Measurements from ENCODE around the gene NDST3. TPM values are rescaled to one million over a fixed set of nuclear protein-coding genes. Genes with fewer than 3 reads are reported as not detected.

NDST3 gene
- total RNA-seq, 4 donors from 2014 or later: under 0.01 TPM; not detected in 3

DNA sequence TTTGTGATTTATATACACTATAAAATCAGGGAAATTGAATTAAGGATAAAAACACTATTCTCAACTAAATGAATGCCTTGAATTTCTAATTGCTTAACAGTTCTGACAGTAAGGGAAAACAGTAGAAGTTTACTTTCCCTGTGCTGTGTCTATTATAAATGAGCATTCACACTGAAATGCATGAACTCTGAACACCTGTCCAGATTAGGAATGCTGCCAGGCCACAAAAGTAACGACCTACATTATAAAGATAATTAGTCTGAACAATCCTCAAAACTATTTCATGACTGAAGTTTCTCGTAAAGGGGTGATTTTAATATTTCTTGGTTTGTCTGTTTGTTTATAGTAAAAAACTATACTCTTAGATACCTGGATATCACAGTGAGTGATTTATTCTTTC, 2.0 kb downstream of the NDST3 start:
- no peak overlapping the region for H3K4me3 ChIP-seq
- DNase-seq (ENCODE audit: extremely low spot score): no peak
- no peaks in the 10 kb centered on the region for H3K36me3 ChIP-seq
- WGBS: 81% methylated on average over 2 of the region's 2 CpGs
- H3K27ac ChIP-seq (replicated peaks in 1 of 4): no peak overlapping the region
- peaks cover 0 to 49% (median 10%) of the 10 kb centered on the region in 4 donors for H3K27me3 ChIP-seq
- TF ChIP-seq POLR2AphosphoS5 (IDR thresholded peaks at IDR 0.05) (no peak), EP300 (IDR thresholded peaks at IDR 0.05) (no peak), POLR2A (IDR thresholded peaks at IDR 0.05; ENCODE audit: low read depth) (no peak)
- TF ChIP-seq, protein P1, sequence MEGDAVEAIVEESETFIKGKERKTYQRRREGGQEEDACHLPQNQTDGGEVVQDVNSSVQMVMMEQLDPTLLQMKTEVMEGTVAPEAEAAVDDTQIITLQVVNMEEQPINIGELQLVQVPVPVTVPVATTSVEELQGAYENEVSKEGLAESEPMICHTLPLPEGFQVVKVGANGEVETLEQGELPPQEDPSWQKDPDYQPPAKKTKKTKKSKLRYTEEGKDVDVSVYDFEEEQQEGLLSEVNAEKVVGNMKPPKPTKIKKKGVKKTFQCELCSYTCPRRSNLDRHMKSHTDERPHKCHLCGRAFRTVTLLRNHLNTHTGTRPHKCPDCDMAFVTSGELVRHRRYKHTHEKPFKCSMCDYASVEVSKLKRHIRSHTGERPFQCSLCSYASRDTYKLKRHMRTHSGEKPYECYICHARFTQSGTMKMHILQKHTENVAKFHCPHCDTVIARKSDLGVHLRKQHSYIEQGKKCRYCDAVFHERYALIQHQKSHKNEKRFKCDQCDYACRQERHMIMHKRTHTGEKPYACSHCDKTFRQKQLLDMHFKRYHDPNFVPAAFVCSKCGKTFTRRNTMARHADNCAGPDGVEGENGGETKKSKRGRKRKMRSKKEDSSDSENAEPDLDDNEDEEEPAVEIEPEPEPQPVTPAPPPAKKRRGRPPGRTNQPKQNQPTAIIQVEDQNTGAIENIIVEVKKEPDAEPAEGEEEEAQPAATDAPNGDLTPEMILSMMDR (IDR thresholded peaks at IDR 0.05): no peak
- H3K9me3 ChIP-seq: no peaks in the 10 kb centered on the region
- H3K4me1 ChIP-seq: peaks cover 3 to 16% (median 13%) of the 10 kb centered on the region in 4 donors
- intact Hi-C loops (cut with DNase I): no loop called here

DNA sequence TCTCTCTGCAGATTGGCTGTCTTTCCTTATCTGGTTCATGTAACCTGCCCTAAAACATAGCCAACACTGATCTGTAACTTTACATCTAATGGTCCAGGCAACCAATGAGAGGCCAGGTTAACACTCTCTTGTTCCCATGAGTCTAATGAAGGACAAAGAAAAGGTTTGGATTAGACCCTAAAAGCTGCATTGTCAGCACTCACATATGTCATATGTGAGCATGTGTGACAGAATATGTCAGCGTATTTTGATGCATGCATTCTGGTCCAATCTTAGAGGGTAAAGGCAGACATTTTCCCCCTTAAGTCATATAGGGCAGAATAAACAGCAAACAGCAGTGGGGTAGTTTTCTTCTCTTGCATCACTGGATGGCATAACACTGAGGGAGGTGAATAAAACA, 3.7 kb downstream of the NDST3 start:
- WGBS: 85% methylated on average over 1 of the region's 1 CpG
- TF ChIP-seq, protein P1 (IDR thresholded peaks at IDR 0.05): no peak
- TF ChIP-seq EP300 (IDR thresholded peaks at IDR 0.05): no peak
- no peak for TF ChIP-seq POLR2AphosphoS5 (IDR thresholded peaks at IDR 0.05)
- no peak for TF ChIP-seq POLR2A (IDR thresholded peaks at IDR 0.05; ENCODE audit: low read depth)
- Histone ChIP-seq H3K9me3 (no peaks in the 10 kb centered on the region), H3K27me3 (peaks cover 0 to 36% (median 6%) of the 10 kb centered on the region in 4 donors), H3K27ac (replicated peaks in 1 of 4) (no peak overlapping the region), H3K36me3 (no peaks in the 10 kb centered on the region), H3K4me1 (peaks cover 3 to 13% (median 11%) of the 10 kb centered on the region in 4 donors), H3K4me3 (no peak overlapping the region)
- intact Hi-C loops (cut with DNase I): no loop called here
- DNase-seq (ENCODE audit: extremely low spot score): no peak

DNA sequence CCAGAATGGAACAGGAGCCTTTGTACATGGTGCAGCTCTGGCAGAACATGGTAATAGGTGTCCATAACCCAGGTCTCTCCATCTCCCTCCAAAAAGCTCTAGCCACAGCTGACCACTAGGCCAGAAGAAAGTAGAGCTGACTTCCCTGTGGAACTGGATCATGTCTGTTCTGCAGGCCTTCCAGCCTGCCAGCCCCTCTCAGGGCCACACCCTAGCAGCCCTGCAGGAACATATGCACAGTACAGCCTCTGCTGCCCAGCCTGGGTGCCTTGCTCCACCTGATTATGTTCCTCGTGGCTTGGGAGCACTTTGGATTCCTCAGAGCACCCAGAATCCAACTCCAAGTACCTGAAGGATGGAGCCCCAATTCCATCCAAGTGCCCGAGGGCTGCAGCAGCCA, 12.0 kb downstream of the NDST3 start:
- no peak for TF ChIP-seq POLR2A (IDR thresholded peaks at IDR 0.05; ENCODE audit: low read depth)
- no peak for TF ChIP-seq POLR2AphosphoS5 (IDR thresholded peaks at IDR 0.05)
- no peak for TF ChIP-seq EP300 (IDR thresholded peaks at IDR 0.05)
- TF ChIP-seq, protein P1 (IDR thresholded peaks at IDR 0.05): no peak
- Histone ChIP-seq H3K4me3 (no peak overlapping the region), H3K27ac (replicated peaks in 1 of 4) (no peak overlapping the region), H3K27me3 (no peaks in the 10 kb centered on the region), H3K9me3 (peaks cover 0 to 23% (median 17%) of the 10 kb centered on the region in 4 donors), H3K36me3 (no peaks in the 10 kb centered on the region), H3K4me1 (no peaks in the 10 kb centered on the region)
- intact Hi-C loops (cut with DNase I): no loop called here
- no peak for DNase-seq (ENCODE audit: extremely low spot score)
- WGBS: no CpG with 5 or more reads among the region's 2 CpGs

DNA sequence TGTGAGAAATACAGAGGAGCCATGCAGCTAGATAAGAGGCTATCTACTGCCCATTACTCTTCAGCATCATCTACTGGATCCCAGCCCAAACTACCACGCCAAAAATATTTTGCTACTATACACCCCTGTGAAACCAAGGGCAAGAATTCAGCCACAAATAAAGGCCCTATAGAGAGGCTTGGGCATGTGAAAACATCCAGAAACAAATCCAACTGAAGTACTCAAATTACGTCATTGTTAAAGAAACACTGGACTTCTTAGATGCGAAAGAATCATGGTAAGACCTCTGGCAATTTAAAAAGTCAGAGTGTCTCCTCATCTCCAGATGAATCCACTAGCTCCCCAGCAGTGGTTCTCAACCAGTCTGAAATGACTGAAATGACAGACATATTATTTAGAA, 12.8 kb downstream of the NDST3 start:
- Histone ChIP-seq H3K4me3 (no peak overlapping the region), H3K27me3 (no peaks in the 10 kb centered on the region), H3K4me1 (no peaks in the 10 kb centered on the region), H3K36me3 (no peaks in the 10 kb centered on the region), H3K9me3 (peaks cover 0 to 23% (median 17%) of the 10 kb centered on the region in 4 donors), H3K27ac (replicated peaks in 1 of 4) (no peak overlapping the region)
- no peak for DNase-seq (ENCODE audit: extremely low spot score)
- TF ChIP-seq POLR2AphosphoS5 (IDR thresholded peaks at IDR 0.05) (no peak), POLR2A (IDR thresholded peaks at IDR 0.05; ENCODE audit: low read depth) (no peak), EP300 (IDR thresholded peaks at IDR 0.05) (no peak)
- TF ChIP-seq, protein P1 (IDR thresholded peaks at IDR 0.05): no peak
- intact Hi-C loops (cut with DNase I): no loop called here
- 88% methylated on average over 3 of the region's 3 CpGs for WGBS

DNA sequence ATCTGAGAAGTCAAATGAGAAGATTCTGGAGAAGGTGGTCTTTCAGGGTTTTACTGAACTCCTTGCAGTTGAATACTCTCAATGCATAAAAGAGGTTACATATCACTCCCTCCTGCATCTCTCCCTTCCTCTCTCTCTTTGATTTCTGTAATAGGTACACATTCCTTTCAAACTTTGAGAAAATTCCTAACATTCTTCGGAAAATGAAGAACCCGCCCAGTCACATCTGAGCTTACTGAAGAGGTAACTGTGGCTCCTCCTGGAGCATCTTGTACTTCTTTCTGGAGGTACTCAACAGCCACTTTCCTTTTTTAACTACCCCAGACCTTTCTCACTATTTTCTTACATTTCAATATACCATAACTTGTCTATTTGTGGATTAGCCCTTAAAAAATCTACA, 24.7 kb downstream of the NDST3 start:
- no peak for DNase-seq (ENCODE audit: extremely low spot score)
- Histone ChIP-seq H3K4me1 (no peaks in the 10 kb centered on the region), H3K9me3 (no peaks in the 10 kb centered on the region), H3K36me3 (no peaks in the 10 kb centered on the region), H3K27me3 (no peaks in the 10 kb centered on the region), H3K27ac (replicated peaks in 1 of 4) (no peak overlapping the region), H3K4me3 (no peak overlapping the region)
- WGBS: 95% methylated on average over 2 of the region's 2 CpGs
- intact Hi-C loops (cut with DNase I): no loop called here
- no peak for TF ChIP-seq POLR2A (IDR thresholded peaks at IDR 0.05; ENCODE audit: low read depth)
- TF ChIP-seq POLR2AphosphoS5 (IDR thresholded peaks at IDR 0.05): no peak
- TF ChIP-seq, protein P1 (IDR thresholded peaks at IDR 0.05): no peak
- no peak for TF ChIP-seq EP300 (IDR thresholded peaks at IDR 0.05)

All from esophagus muscularis mucosa (tissue), 4 donors.